AG04450 (cell line): ENCODE data around the gene PLXNA4. TPM values are rescaled to one million over a fixed set of nuclear protein-coding genes. Genes with fewer than 3 reads are reported as not detected.

Source experiments
- CTCF ChIA-PET: fragments of 300-600, 350-600 bp; formaldehyde crosslinking; extraction: SDS; loops from one replicate; lab custom pipeline; 2022; ENCODE audit warnings: antibody characterized with exemption, inconsistent platforms; lab: Charles Lee
- POLR2A ChIA-PET: fragments of 350-600 bp; formaldehyde crosslinking; extraction: SDS; loops from one replicate; lab custom pipeline; 2021; ENCODE audit warnings: antibody characterized with exemption, inconsistent platforms; lab: Yijun Ruan, JAX
- DNase-seq: peaks from one replicate; pipeline ENCODE4 v3.0.0-alpha.2; 2011; ENCODE audit warnings: low read depth, low spot score
- H3K27ac ChIP-seq: one replicate; pipeline ENCODE4 v1.5.1; 2012; ENCODE audit warnings: low read depth, low read length, control low read depth
- H3K27me3 ChIP-seq: one replicate; pipeline ENCODE4 v1.6.0; 2012; ENCODE audit warnings: low read length; ENCODE audit not compliant: control insufficient read depth, insufficient read depth
- H3K4me3 ChIP-seq: 2 replicates; pipeline ENCODE4 v1.5.1; 2011; ENCODE audit warnings: mild to moderate bottlenecking, low read depth, low read length, control low read depth
- H3K9me3 ChIP-seq: 2 replicates; pipeline ENCODE4 v1.5.1; 2012; ENCODE audit warnings: low read length; ENCODE audit not compliant: control insufficient read depth, insufficient read depth
- CTCF ChIP-seq: IDR thresholded peaks from 2 replicates; pipeline ENCODE4 v1.5.1; 2011; ENCODE audit warnings: low read depth, low read length, control low read depth, inconsistent platforms
- polyA plus RNA-seq: library from polyadenylated mRNA; depleted of rRNA; stranded (reverse); fragments of >200 nt; gene quantifications from 2 replicates; pipeline ENCODE4 v1.2.3, GENCODE V29; 2011

PLXNA4 gene
- polyA plus RNA-seq, 1 experiment: 0.05 TPM

- Histone ChIP-seq H3K4me3 (no peak overlapping the region), H3K27me3 (no peaks in the 10 kb centered on the region), H3K9me3 (no peaks in the 10 kb centered on the region), H3K27ac (no peak overlapping the region)
- ChIA-PET CTCF (no interaction called here), POLR2A (no interaction called here)
- no peak for DNase-seq
- no peak for TF ChIP-seq CTCF
Measured at GRCh38 chr7:132476541-132476940, 99.7 kb downstream of the PLXNA4 start.

- H3K9me3 ChIP-seq: no peaks in the 10 kb centered on the region
- DNase-seq: no peak
- no peaks in the 10 kb centered on the region for H3K27me3 ChIP-seq
- POLR2A ChIA-PET: no interaction called here
- no peak overlapping the region for H3K4me3 ChIP-seq
- no peak overlapping the region for H3K27ac ChIP-seq
- TF ChIP-seq CTCF: no peak
- CTCF ChIA-PET: no interaction called here
Measured at GRCh38 chr7:132475669-132476116, 100.6 kb downstream of the PLXNA4 start.

DNA sequence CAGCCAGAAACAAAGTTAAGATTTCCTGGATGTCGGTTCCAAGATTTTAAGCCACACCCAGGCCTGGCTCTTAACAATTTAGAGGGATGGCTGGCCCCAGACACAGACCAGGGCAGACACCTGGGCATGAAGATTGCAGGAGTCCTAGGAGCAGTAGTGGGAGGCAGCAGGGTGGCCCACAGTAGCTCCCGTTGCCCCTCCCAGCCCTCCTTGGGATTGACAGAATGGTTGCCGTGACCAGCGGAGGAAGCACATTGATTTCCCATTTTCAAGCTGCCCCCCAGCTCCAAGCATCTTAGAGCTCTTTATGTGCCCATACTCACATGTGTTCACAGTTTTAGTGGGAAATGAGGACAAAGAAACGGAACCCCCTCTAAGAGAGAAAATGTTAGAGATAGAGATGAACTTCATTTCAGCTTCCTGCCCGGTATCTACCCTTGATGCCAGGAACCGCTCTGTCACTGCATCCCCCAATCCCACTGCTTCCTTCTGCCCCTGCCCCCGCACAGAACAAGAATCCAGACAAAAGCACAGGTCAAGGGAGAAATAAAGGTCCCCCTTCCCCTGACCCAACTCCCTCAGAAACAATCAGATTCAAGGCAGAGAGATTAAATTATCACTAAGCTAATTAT, 101.1 kb downstream of the PLXNA4 start:
- Histone ChIP-seq H3K4me3 (no peak overlapping the region), H3K27ac (no peak overlapping the region), H3K27me3 (no peaks in the 10 kb centered on the region), H3K9me3 (no peaks in the 10 kb centered on the region)
- ChIA-PET CTCF (no interaction called here), POLR2A (no interaction called here)
- no peak for TF ChIP-seq CTCF
- no peak for DNase-seq

GRCh38 chr7:132472463-132473120, 103.7 kb downstream of the PLXNA4 start:
- no peak for TF ChIP-seq CTCF
- Histone ChIP-seq H3K9me3 (no peaks in the 10 kb centered on the region), H3K27me3 (no peaks in the 10 kb centered on the region), H3K4me3 (no peak overlapping the region), H3K27ac (no peak overlapping the region)
- DNase-seq: no peak
- CTCF ChIA-PET: no interaction called here
- POLR2A ChIA-PET: no interaction called here

DNA sequence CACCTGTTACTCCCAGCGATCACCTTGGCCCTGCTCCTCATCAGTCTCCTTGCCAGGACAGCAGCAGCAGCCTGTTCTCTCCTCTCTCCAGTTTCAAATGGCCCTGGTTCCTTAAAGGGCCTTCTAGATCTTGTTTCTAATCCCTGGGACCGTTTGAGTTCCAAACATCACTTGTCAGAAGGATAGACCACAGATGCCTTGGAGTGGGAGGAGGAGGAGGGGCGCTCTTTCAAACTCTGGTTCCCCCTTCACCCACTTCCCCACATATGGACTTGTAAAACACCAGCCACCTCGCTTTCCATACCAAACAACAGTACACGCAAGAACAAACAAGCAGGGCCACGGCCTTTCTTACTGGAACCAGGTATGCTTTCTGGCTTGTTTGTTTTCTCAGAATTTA, 104.8 kb downstream of the PLXNA4 start:
- Histone ChIP-seq H3K27me3 (no peaks in the 10 kb centered on the region), H3K27ac (no peak overlapping the region), H3K4me3 (no peak overlapping the region), H3K9me3 (no peaks in the 10 kb centered on the region)
- TF ChIP-seq CTCF: no peak
- ChIA-PET POLR2A (no interaction called here), CTCF (no interaction called here)
- no peak for DNase-seq
